ENCODE measurements around the gene PSAPL1.

GRCh38 chr4:7391637-7392437 is 42.9 kb downstream of the PSAPL1 start:
- TF ChIP-seq, protein P1, sequence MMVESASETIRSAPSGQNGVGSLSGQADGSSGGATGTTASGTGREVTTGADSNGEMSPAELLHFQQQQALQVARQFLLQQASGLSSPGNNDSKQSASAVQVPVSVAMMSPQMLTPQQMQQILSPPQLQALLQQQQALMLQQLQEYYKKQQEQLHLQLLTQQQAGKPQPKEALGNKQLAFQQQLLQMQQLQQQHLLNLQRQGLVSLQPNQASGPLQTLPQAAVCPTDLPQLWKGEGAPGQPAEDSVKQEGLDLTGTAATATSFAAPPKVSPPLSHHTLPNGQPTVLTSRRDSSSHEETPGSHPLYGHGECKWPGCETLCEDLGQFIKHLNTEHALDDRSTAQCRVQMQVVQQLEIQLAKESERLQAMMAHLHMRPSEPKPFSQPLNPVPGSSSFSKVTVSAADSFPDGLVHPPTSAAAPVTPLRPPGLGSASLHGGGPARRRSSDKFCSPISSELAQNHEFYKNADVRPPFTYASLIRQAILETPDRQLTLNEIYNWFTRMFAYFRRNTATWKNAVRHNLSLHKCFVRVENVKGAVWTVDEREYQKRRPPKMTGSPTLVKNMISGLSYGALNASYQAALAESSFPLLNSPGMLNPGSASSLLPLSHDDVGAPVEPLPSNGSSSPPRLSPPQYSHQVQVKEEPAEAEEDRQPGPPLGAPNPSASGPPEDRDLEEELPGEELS (CRISPR knock-in tag; IDR thresholded peaks at IDR 0.05): no peak
- TF ChIP-seq SMAD3 (CRISPR knock-in tag; IDR thresholded peaks at IDR 0.05; ENCODE audit: borderline replicate concordance) (no peak), CTCF (IDR thresholded peaks at IDR 0.05) (no peak), NR3C1 (CRISPR knock-in tag; conservative IDR thresholded peaks at IDR 0.05; ENCODE audit: low read depth) (no peak)
- TF ChIP-seq, protein P2, sequence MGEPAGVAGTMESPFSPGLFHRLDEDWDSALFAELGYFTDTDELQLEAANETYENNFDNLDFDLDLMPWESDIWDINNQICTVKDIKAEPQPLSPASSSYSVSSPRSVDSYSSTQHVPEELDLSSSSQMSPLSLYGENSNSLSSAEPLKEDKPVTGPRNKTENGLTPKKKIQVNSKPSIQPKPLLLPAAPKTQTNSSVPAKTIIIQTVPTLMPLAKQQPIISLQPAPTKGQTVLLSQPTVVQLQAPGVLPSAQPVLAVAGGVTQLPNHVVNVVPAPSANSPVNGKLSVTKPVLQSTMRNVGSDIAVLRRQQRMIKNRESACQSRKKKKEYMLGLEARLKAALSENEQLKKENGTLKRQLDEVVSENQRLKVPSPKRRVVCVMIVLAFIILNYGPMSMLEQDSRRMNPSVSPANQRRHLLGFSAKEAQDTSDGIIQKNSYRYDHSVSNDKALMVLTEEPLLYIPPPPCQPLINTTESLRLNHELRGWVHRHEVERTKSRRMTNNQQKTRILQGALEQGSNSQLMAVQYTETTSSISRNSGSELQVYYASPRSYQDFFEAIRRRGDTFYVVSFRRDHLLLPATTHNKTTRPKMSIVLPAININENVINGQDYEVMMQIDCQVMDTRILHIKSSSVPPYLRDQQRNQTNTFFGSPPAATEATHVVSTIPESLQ (CRISPR knock-in tag; IDR thresholded peaks at IDR 0.05): no peak
- TF ChIP-seq, protein P3, sequence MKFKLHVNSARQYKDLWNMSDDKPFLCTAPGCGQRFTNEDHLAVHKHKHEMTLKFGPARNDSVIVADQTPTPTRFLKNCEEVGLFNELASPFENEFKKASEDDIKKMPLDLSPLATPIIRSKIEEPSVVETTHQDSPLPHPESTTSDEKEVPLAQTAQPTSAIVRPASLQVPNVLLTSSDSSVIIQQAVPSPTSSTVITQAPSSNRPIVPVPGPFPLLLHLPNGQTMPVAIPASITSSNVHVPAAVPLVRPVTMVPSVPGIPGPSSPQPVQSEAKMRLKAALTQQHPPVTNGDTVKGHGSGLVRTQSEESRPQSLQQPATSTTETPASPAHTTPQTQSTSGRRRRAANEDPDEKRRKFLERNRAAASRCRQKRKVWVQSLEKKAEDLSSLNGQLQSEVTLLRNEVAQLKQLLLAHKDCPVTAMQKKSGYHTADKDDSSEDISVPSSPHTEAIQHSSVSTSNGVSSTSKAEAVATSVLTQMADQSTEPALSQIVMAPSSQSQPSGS (CRISPR knock-in tag; IDR thresholded peaks at IDR 0.05; ENCODE audit: borderline replicate concordance, low read depth): no peak
